Measurements from ENCODE around the gene ISG20.
A peak's percentile ranks its signal among the peaks of the same experiment; 100 is the strongest.

Gene ISG20

GRCh38 chr15:88638626-88639372 is at the start of gene ISG20:
Gene ISG20, plus strand, starts transcription at chr15:88639016. Its CDS starts 351 bp downstream, at chr15:88639367.
- peak; percentile 77 for DNase-seq (ENCODE audit: low spot score)

GRCh38 chr15:88590759-88591158 is 48.1 kb upstream of the ISG20 start:
- DNase-seq (ENCODE audit: low spot score) = no peak

- DNase-seq (ENCODE audit: low spot score) = no peak
Observed at GRCh38 chr15:88591384-88591783, 47.4 kb upstream of the ISG20 start.

GRCh38 chr15:88603885-88604284 is 34.9 kb upstream of the ISG20 start:
- DNase-seq (ENCODE audit: low spot score) = no peak

- no peak for DNase-seq (ENCODE audit: low spot score)
Observed at GRCh38 chr15:88604381-88605188, 34.2 kb upstream of the ISG20 start.

GRCh38 chr15:88605189-88606069 is 33.4 kb upstream of the ISG20 start:
- no peak for DNase-seq (ENCODE audit: low spot score)

GRCh38 chr15:88606070-88606794 is 32.6 kb upstream of the ISG20 start:
- no peak for DNase-seq (ENCODE audit: low spot score)

GRCh38 chr15:88607951-88608350 is 30.9 kb upstream of the ISG20 start:
- DNase-seq (ENCODE audit: low spot score) = no peak

- no peak for DNase-seq (ENCODE audit: low spot score)
Observed at GRCh38 chr15:88608607-88609181, 30.1 kb upstream of the ISG20 start.

GRCh38 chr15:88609344-88610090 is 29.3 kb upstream of the ISG20 start:
- no peak for DNase-seq (ENCODE audit: low spot score)

GRCh38 chr15:88610701-88611231 is 28.1 kb upstream of the ISG20 start:
- no peak for DNase-seq (ENCODE audit: low spot score)

- no peak for DNase-seq (ENCODE audit: low spot score)
Observed at GRCh38 chr15:88612186-88612796, 26.5 kb upstream of the ISG20 start.

- DNase-seq (ENCODE audit: low spot score) = no peak
Observed at GRCh38 chr15:88613074-88613944, 25.5 kb upstream of the ISG20 start.

GRCh38 chr15:88615303-88616107 is 23.3 kb upstream of the ISG20 start:
- DNase-seq (ENCODE audit: low spot score) = no peak

GRCh38 chr15:88616240-88616639 is 22.6 kb upstream of the ISG20 start:
- DNase-seq (ENCODE audit: low spot score) = no peak

- no peak for DNase-seq (ENCODE audit: low spot score)
Observed at GRCh38 chr15:88617031-88617722, 21.6 kb upstream of the ISG20 start.

GRCh38 chr15:88617790-88618189 is 21.0 kb upstream of the ISG20 start:
- DNase-seq (ENCODE audit: low spot score) = no peak

All from globus pallidus (tissue), 1 donor.